SW480 (cell line): ENCODE data around the gene SDSL.
A peak's percentile ranks its signal among the peaks of the same experiment; 100 is the strongest.

Source experiments
- DNase-seq: peaks from one replicate; pipeline ENCODE4 v3.0.0-alpha.2; 2016; ENCODE audit warnings: low spot score

Gene SDSL

DNA sequence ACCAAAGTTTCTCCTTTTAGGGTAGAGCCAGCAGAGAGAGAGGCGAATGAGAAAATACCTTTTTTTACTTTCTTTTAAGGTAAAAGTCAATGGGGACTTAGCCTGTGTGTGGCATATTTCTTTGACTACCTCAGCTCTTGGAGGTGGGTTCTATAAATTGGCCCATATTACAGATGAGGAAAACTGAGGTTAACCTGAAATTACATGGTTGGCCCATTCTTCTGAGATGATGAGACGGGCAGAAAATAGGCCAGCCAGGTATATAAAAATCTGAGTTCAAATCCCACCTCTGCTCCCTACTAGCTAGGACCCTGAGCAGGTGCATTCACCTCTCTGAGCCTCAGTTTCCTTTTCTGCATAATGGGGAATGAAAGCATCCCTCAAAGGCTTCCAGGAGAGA lies 27.1 kb downstream of the SDSL start:
- DNase-seq = no peak

GRCh38 chr12:113449839-113450238 lies 27.7 kb downstream of the SDSL start:
- DNase-seq = no peak

DNA sequence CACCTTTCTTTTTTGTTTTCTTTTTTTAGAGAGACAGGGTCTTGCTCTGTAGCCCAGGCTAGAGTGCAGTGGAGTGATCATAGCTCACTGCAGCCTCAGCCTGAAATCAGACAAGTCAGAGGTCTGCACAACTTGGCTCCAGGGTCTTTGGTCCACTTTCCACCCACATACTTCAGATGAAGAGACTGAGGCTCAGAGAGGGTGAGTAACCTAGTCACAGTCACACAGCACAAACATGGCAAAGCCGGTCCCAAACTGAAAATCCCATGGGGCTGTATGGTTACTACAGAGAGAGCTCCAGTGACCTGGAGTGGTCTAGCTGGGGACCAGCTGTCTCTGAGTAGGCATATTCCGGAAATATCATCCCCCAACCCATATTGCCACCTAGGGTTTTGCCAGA lies 30.3 kb downstream of the SDSL start:
- no peak for DNase-seq

DNA sequence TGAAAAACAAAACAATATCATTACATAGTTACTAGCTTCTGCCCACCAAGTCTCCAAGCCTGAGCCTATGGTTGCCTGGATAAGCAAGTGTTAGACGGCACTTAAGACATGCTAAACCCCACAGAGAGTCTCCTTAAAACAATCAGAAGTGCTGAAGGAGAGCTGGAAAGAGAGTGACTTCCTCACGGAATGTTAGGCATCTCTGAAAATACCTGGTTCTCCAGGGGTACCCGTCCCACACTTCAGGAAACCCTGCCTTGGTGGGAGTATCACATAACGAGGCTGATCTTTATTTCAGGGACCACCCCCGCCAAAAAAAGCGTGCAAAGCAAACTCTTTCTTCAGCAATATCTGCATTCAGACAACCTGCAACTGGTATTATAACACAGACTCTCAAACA lies 31.1 kb downstream of the SDSL start:
- DNase-seq = no peak

DNA sequence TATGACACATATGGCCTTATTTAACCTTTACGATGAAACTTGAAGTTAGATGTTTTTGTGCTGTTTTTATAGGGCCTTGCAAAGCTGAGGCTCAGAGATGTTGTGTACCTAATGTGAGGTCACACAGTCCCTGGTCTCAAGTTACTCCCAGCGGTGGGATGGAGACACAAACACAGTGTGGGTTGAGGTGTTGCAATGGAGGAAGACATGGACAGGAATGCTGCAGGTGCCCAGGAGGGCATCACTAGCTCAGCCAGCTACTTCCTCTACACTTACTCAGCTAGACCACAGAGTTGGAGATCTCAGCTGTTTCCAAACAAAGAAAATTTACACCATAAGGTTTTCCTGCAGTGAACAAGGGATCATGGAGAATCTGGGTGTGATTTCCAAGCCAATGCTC lies 34.0 kb downstream of the SDSL start:
- no peak for DNase-seq

- no peak for DNase-seq
Observed at GRCh38 chr12:113456761-113457160, 34.6 kb downstream of the SDSL start.

GRCh38 chr12:113457185-113457584 lies 35.0 kb downstream of the SDSL start:
- no peak for DNase-seq

GRCh38 chr12:113457710-113458109 lies 35.5 kb downstream of the SDSL start:
- no peak for DNase-seq

DNA sequence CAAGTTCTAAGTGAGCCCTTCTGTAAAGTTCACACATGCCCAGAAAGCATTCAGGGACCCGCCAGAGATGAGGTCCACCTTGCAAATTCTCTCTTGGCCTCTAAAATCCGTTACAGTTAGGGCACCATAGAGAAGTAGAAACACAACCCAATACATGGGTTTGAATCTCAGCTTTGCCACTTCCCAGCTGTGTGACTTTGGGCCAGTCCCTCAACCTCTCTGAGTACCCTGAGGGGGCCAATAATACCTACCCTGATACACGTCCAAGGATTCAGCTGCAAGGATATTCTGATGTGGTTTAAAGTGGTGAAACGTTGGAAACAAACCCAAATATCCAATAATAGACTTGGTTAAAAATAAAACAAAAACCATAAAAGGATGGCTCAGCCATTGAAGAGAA lies 37.8 kb downstream of the SDSL start:
- DNase-seq = no peak

GRCh38 chr12:113461666-113462065 lies 39.5 kb downstream of the SDSL start:
- peak; percentile 29 for DNase-seq

GRCh38 chr12:113462117-113462774 lies 40.1 kb downstream of the SDSL start:
- DNase-seq = peak; percentile 45

GRCh38 chr12:113462998-113463745 lies 41.0 kb downstream of the SDSL start:
- no peak for DNase-seq

DNA sequence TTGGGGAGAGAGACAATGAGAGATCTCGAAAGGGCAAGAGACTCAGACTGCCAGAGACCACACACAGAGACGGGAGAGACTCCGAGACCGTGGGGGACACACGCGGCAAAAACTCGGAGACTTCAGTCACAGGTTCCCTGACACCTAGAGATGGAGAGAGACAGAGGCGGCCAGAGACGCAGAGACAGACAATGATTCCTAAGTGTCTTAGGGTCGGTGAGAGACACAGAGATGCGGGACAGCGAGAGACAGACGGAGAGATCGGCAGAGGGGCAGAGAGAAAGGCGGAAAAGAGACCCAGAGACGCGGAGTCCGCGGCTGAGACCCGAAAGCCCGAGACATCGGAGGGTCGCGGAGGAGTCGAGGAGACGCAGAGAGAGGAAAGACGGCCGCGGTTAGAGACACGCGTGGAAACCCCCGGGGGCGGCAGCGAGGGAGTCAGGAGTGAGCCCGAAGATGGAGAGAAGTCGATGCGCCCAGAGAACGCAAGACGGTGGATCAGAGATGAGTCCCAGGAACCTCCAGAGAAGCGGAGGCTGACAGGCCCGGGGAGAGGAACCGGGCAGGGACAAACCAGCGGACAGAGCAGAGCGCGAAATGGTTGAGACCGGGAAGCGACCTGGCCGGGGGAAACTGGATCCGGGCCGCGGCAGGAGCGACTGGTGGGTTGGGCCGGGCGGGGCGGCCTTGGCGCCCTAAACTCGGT lies 41.7 kb downstream of the SDSL start:
- no peak for DNase-seq

GRCh38 chr12:113464452-113464775 lies 42.2 kb downstream of the SDSL start:
- no peak for DNase-seq

DNA sequence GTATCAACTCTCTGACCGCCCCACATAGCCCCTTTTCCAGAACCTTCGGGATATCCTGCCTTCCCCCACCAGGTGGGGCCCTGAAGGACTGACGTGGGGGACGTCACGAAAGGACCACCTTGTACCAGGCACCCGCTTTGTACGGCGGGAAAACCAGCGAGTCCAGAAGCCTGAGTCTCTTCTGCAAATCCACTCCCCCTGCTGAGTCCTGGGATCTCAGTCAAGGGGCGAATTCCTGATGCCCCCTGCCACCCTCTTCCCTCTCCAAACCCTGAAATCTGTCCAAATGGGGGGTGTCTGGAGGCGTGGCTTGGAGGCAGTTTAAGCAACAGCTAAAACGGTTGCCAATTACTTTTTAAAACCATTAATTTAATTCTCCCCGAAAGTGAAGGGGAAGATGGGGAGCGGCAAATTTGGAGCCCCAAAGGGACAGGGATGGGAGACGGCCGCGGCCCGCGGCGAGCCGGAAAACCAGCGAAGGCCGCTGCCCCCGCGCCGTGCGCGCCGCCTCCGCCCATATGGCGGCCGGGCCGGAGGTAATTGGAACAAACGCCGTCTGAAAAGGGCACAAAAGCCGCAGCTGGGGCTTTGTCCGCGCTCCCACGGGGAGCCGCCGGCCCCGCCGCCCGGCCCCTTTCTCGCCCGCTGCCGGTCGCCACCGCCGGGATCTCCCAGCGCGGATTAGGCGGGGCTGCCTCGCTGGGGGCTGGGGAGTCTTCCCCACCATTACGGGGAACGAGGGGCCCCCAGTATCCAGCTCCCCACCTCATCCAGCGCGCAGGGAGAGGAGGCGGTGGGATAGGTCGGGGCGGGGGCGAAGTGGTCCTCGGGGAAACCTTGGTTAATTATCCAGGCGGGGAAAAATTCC lies 42.9 kb downstream of the SDSL start:
- DNase-seq = no peak

DNA sequence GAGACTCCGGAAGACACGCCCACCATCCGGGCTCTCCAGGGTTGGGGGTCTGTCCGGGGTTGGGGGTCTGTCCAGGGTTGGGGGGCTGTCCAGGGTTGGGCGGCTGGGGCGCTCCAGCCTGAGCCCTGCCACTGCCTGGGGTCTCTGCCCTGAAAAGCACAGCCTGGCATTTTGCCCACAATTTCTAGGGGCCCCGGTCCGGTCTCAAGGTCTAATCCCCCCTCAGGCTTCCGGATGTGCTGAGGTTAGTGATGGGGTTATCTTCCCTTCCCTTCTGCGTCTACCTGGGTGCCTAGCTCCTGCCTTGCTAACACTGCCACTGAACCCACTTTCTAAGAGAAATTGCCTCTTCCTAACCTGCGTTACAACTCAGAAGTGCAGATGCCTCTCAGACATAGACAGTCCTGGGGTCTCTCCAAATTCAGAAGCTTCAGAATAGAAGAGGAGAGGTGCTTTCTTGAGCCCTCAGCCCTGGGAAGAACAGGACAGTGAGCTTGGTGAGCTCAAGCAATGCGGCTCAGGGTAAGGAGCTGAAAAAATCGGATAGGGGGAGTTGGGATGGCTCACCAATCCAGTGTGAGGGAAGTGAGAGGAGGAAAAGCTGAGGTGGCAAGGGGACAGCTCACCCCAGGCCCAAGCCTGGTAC lies 43.8 kb downstream of the SDSL start:
- no peak for DNase-seq

DNA sequence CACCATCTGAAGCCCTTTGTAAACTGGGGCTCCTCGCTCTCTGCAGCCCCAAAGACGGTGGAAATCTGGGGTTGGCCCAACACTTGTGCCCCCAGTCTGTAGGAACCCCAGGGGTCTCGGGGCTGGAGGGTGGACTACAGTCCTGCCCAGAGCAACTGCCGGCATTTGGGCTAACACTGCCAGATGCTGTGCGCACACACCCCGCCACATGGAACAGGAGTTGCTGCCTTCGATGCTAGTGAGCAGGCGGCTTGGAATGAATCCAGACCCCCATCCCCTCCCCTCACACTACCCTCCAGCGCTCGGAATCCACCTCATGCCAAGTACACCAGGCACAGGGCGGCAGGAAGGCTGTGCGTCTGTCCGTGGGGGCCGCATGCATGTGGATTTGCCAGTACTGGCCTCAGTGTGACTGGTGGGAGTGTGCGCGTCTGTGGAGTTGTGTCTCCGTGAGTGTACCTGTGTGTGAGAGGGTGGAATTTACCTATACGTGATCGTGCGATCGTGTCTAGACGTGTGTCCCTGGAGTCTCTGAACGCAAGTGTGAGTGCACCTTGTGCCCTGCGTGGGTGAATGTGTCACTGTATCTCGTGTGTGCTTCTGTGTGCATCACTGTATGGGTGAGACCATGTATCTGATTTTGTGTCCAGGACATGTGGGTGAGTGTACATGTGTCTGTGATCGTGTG lies 44.4 kb downstream of the SDSL start:
- no peak for DNase-seq

- no peak for DNase-seq
Observed at GRCh38 chr12:113467142-113467501, 44.9 kb downstream of the SDSL start.

- DNase-seq = peak; percentile 20
Observed at GRCh38 chr12:113467502-113468364, 45.6 kb downstream of the SDSL start.
